ENCODE measurements around the gene UBE3C.
"Not testable (repeated sequence)": the region's sequence is repeated elsewhere in the genome, so short reads cannot be mapped to it uniquely, and the experiment has no call there.

The UBE3C gene

GRCh38 chr7:157241631-157242030 is 102.9 kb downstream of the UBE3C start:
- DNase-seq: no peak

GRCh38 chr7:157244516-157245294 is 106.0 kb downstream of the UBE3C start:
- DNase-seq: no peak

GRCh38 chr7:157246052-157246451 is 107.3 kb downstream of the UBE3C start:
- no peak for DNase-seq

DNA sequence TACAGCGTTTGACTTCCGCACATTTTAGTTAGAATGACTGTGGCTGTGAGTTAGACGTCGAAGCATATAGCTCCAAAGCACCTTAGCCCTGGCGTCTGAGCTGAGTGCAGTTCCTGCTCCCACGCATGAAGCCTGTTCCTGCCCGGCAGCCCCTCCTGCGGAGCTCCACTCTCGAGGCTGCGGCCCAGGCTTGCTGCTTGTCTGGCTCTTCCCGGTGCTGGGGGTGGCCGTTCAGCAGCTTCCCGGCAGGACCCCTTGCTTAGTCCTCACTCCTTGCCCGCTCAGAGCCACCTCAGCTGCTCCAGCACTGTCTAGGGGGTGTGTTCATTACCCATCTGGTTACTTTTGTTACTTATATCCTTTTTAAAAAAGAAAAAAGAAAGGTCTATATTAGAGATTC is 109.9 kb downstream of the UBE3C start:
- no peak for DNase-seq

- DNase-seq: peak; percentile 12
Measured at GRCh38 chr7:157250605-157251228, 112.0 kb downstream of the UBE3C start.

DNA sequence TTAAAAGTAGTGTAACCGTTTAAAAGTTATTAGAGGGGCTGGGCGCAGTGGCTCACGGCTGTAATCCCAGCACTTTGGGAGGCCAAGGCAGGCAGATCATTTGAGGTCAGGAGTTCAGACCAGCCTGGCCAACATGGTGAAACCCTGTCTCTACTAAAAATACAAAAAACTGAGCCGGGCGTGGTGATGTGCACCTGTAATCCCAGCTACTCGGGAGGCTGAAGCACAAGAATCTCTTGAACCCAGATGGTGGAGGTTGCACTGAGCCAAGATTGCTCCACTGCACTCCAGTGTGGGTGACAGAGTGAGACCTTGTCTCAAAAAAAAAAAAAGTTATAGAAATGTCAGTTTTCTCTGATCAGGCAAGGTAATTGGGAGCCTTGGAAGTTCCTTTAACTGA is 113.1 kb downstream of the UBE3C start:
- DNase-seq: not testable (repeated sequence)

GRCh38 chr7:157253850-157254249 is 115.1 kb downstream of the UBE3C start:
- DNase-seq: no peak

- not testable (repeated sequence) for DNase-seq
Measured at GRCh38 chr7:157254781-157255180, 116.1 kb downstream of the UBE3C start.

- no peak for DNase-seq
Measured at GRCh38 chr7:157255201-157255606, 116.5 kb downstream of the UBE3C start.

- no peak for DNase-seq
Measured at GRCh38 chr7:157263156-157263555, 124.4 kb downstream of the UBE3C start.

DNA sequence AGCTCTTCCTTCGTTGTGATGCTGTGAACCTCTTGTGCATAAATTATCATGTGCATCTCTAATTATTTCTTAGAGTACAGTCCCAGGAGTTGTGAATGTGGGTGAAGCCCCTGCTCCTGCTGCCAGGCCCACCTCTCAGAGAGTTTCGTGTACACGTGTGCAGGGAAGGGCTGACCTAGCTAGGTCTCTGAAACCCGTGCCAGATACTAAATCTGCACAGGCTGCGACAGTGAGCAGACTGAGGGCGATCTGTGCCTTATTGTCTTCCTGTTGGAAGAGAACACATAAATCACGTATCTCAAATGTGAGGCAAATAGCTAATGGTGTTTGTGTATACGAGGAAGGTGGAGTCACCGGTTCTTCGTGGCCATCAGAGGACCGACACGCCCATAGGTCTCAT is 126.3 kb downstream of the UBE3C start:
- no peak for DNase-seq

GRCh38 chr7:157266272-157266671 is 127.5 kb downstream of the UBE3C start:
- DNase-seq: no peak

GRCh38 chr7:157267516-157267915 is 128.8 kb downstream of the UBE3C start:
- DNase-seq: no peak

- DNase-seq: no peak
Measured at GRCh38 chr7:157267956-157268355, 129.2 kb downstream of the UBE3C start.

- no peak for DNase-seq
Measured at GRCh38 chr7:157268540-157268939, 129.8 kb downstream of the UBE3C start.

DNA sequence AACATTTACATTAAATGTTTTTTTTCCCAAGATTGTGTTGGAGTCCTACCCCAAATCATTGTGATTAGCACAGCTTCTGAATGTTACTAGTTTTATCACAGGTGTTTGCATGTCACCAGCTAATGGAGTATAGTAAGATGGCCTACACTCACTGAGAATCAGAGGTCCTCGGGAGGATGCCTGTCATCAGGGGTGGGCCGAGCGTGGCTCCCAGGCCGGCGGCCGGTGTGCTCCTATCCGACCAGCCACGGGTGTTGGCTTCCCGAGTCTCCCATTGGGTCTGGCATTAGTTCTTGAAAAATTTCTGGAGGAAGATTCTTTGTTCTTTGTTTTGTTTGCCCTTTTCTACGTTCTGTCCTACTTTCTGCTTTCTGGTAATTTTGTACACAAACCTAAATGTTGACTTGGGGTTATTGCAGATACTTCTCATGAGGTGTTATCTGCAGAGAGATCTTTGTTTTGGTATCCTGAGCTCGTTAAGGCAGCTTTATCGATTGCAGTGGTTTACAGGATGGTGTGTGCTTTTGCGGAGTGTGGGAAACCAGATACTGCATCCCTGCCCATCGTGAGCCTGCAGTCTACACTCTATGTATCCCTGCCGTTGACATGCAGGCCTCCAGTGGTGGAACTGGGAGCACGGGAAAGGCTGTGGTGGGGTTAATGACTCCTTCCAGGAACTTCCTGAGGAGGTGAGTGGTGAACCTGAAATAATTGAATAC is 130.8 kb downstream of the UBE3C start:
- no peak for DNase-seq

- no peak for DNase-seq
Measured at GRCh38 chr7:157270060-157270444, 131.3 kb downstream of the UBE3C start.

- no peak for DNase-seq
Measured at GRCh38 chr7:157271315-157271990, 132.7 kb downstream of the UBE3C start.

DNA sequence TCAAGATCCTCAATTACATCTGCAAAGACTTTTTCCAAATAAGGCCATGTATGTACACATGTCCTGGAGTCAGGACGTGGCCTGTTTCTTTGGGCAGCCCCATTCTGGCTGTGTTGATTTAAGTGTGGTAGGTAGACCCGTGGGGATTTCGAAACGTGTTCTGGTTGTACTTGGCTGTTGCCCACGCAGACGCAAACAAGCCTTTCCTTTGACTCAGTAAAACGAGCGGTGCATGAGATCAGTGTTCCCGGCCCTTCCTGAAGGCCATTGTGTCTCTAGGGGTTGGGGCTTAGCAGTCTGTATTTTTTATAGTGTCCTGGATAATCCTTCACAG is 133.2 kb downstream of the UBE3C start:
- no peak for DNase-seq

DNA sequence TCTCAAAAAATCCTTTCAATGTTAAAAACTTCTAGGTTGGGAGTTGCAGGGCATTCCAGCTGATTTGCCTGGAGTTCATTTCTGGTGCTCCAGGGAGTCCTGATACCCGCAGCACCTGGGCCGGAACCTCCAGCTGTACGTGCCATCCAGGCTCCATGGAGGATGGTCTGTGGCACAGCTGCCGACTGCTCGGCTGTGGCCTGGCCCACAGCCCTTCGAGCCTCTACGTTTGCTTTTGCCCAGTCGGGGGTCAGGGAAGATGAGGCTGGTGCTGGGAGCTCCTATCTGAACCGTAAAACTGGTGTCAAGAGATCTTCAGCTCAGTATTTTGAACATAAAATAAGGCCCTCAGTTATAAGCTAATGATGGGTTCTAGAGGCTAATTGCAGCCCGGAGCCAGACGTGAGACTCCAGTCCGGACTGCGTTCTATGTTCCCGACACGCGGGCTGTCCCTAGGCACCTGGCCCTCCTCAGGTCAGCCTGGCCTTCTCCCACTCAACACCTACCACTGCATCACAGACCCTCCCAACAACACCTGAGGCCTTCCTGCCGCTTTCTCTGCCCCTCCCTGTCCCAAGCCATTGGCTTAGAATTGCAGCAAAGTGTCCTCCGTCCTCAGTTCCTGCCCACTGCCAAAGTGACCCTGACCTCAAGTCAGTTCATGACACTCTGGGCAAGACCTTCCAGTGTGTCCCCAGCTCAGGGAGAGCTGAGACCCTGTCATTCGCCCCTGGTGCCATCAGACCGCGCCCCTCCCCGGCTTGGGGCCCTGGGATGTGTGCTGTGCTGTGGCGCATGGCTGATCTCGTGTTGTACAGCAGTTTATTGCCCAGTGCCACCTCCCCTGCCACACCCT is 133.9 kb downstream of the UBE3C start:
- DNase-seq: no peak

DNA sequence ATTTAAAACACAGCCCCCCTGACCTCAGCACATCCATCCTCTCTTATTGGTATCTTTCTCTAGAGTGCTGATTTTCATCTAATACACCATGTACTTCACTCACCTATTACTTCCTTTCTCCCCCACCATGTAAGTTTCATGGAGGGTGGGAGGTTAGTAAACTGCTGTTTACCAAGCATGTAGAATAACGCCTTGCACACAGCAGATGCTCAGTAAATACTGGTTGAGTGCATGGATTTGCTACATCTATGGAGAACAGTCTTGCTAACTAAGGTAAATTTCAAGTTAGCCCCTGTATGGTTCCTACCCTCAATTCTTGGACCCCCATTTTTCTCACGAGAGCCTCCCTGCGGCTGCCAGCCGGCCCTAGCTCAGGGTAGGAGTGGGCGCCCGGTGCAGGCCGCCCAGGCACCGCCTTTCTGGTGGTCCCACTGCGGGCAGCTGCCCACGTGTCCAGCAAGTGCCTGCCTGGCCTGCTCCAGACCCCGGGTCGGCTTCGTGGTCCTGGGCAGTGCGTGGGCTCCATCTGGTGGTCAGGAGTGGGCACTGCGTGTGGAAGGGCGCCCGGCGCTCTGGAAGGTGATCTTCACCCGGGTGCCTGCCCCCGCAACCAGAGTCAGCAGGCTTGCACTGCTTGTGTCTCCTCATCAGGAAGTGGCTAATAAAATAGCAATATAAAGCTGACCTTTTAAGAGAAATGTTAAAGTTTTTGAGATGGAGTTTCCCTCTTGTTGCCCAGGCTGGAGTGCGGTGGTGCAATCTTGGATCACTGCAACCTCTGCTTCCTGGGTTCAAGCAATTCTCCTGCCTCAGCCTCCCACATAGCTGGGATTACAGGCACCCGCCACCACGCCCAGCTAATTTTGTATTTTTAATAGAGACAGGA is 134.7 kb downstream of the UBE3C start:
- peak; percentile 33 for DNase-seq

Measured in NK-92 treated with Interleukin-12 subunit alpha and Interleukin-12 subunit beta, amount 100 ng/mL, for 24 hours (cell line).